IPS-15b (cell line): ENCODE data around the gene HAPLN3.

ENCODE experiments used
- H3K27me3 ChIP-seq: one replicate; pipeline ENCODE4 v1.6.1; 2013; ENCODE audit warnings: low read length; ENCODE audit not compliant: control insufficient read depth, insufficient read depth
- H3K36me3 ChIP-seq: one replicate; pipeline ENCODE4 v1.6.1; 2013; ENCODE audit warnings: low read length; ENCODE audit not compliant: control insufficient read depth, insufficient read depth
- H3K4me1 ChIP-seq: one replicate; pipeline ENCODE4 v1.6.1; 2013; ENCODE audit warnings: mild to moderate bottlenecking, low read length; ENCODE audit not compliant: control insufficient read depth, insufficient read depth
- H3K4me3 ChIP-seq: one replicate; pipeline ENCODE4 v1.5.1; 2013; ENCODE audit warnings: low read depth, low read length
- H3K9ac ChIP-seq: one replicate; pipeline ENCODE4 v1.6.1; 2013; ENCODE audit warnings: low read depth, mild to moderate bottlenecking, low read length
- H3K9me3 ChIP-seq: one replicate; pipeline ENCODE4 v1.6.1; 2013; ENCODE audit warnings: mild to moderate bottlenecking, low read length; ENCODE audit not compliant: control insufficient read depth, insufficient read depth

The HAPLN3 gene

GRCh38 chr15:88887068-88887580 lies 8.2 kb downstream of the HAPLN3 start:
- no peaks in the 10 kb centered on the region for H3K9me3 ChIP-seq
- H3K4me1 ChIP-seq: peaks cover 4% of the 10 kb centered on the region
- no peak overlapping the region for H3K4me3 ChIP-seq
- H3K27me3 ChIP-seq: no peaks in the 10 kb centered on the region
- H3K9ac ChIP-seq: no peak overlapping the region
- H3K36me3 ChIP-seq: no peaks in the 10 kb centered on the region

- H3K36me3 ChIP-seq: peaks cover 14% of the 10 kb centered on the region
- H3K27me3 ChIP-seq: no peaks in the 10 kb centered on the region
- no peaks in the 10 kb centered on the region for H3K9me3 ChIP-seq
- peaks cover 4% of the 10 kb centered on the region for H3K4me1 ChIP-seq
- no peak overlapping the region for H3K9ac ChIP-seq
- H3K4me3 ChIP-seq: no peak overlapping the region
These were observed 12.6 kb downstream of the HAPLN3 start for GRCh38 chr15:88882785-88883184.

DNA sequence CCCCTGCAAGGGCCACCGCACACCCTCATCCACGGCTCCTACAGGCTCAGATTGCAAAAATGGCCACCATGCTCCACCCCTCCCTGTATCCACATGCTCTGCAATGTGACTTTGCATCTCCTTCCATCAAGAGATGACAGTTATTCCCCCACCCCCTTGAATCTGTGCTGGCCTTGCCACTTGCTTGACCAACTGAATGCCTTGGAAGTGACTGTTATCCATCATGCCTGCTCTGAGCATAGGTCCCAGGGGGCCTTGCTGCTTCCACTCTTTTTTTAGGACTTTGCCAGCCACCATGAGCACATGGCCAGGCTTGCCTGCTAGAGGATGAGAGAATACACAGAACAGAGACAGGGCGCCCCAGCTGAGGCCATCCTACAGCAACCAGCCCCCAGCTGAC lies 13.6 kb downstream of the HAPLN3 start:
- no peaks in the 10 kb centered on the region for H3K9me3 ChIP-seq
- no peak overlapping the region for H3K9ac ChIP-seq
- no peaks in the 10 kb centered on the region for H3K27me3 ChIP-seq
- no peak overlapping the region for H3K4me3 ChIP-seq
- H3K4me1 ChIP-seq: peaks cover 4% of the 10 kb centered on the region
- peaks cover 14% of the 10 kb centered on the region for H3K36me3 ChIP-seq

DNA sequence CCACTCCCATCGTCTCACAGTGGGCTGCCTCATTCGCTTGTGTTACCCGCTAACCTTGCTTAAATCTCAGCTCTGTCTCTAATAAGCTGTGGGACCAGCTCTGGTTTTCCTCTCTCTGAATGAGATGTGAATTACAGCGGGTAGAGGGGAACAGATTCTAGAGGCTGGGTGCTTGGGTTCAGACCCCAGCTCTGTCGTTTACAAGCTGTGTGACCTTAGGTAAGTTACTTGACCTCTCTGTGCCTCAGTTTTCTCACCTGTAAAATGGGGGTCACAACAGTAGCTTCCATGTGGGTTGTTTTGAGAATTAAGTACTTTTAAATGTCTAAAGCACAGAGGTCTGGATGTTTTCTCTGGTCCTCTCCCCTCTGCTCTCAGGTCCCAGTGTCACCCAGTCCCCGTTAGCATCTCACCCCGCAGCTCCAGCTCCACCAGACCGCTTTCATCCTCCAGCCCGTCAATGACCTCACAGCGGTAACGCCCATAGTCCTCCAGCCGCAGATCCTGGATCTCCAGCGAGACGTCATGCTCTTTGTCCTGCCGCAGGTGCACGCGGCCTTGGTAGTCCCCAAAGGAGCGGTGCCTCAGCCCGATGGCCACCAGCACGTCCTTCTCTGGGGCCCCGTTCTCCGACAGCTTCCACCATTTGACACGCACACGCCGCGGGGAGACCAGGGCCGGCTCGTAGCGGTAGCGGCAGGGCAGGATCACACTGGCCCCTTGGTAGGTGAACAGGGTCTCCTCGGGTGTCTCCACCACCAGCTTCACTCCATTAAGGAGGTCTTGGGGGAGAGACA lies 14.2 kb downstream of the HAPLN3 start:
- Histone ChIP-seq H3K27me3 (no peaks in the 10 kb centered on the region), H3K9me3 (no peaks in the 10 kb centered on the region), H3K4me3 (no peak overlapping the region), H3K9ac (no peak overlapping the region), H3K36me3 (peaks cover 14% of the 10 kb centered on the region), H3K4me1 (peaks cover 4% of the 10 kb centered on the region)

- H3K36me3 ChIP-seq: peaks cover 14% of the 10 kb centered on the region
- no peaks in the 10 kb centered on the region for H3K4me1 ChIP-seq
- H3K9ac ChIP-seq: no peak overlapping the region
- H3K4me3 ChIP-seq: no peak overlapping the region
- no peaks in the 10 kb centered on the region for H3K9me3 ChIP-seq
- no peaks in the 10 kb centered on the region for H3K27me3 ChIP-seq
These were observed 16.6 kb downstream of the HAPLN3 start for GRCh38 chr15:88878720-88879184.

GRCh38 chr15:88877906-88878305 lies 17.4 kb downstream of the HAPLN3 start:
- H3K4me1 ChIP-seq: no peaks in the 10 kb centered on the region
- H3K27me3 ChIP-seq: no peaks in the 10 kb centered on the region
- no peak overlapping the region for H3K9ac ChIP-seq
- H3K9me3 ChIP-seq: no peaks in the 10 kb centered on the region
- H3K36me3 ChIP-seq: peaks cover 14% of the 10 kb centered on the region
- no peak overlapping the region for H3K4me3 ChIP-seq

GRCh38 chr15:88877415-88877814 lies 17.9 kb downstream of the HAPLN3 start:
- Histone ChIP-seq H3K36me3 (peaks cover 14% of the 10 kb centered on the region), H3K9me3 (no peaks in the 10 kb centered on the region), H3K9ac (no peak overlapping the region), H3K4me1 (no peaks in the 10 kb centered on the region), H3K27me3 (no peaks in the 10 kb centered on the region), H3K4me3 (no peak overlapping the region)

DNA sequence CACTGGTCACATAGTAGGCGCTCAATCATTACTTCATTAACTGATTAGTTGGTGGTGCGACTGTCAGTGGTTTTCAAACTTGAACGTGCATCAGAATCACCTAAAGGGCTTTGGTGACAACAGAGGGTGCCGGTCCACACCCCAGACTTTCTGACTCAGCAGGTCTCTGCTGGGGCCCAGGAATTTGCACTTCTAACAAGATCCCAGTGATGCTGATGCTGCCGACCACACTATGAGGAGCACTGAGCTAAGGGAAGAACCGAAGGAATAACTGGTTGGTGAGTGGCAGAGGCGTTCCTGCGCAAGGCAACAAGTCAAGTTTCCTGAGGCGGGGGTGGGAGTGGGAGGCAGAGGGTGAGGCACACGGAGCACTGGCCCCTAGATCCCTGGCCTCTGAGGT lies 18.8 kb downstream of the HAPLN3 start:
- Histone ChIP-seq H3K9me3 (no peaks in the 10 kb centered on the region), H3K9ac (no peak overlapping the region), H3K36me3 (peaks cover 14% of the 10 kb centered on the region), H3K4me1 (no peaks in the 10 kb centered on the region), H3K4me3 (no peak overlapping the region), H3K27me3 (no peaks in the 10 kb centered on the region)

DNA sequence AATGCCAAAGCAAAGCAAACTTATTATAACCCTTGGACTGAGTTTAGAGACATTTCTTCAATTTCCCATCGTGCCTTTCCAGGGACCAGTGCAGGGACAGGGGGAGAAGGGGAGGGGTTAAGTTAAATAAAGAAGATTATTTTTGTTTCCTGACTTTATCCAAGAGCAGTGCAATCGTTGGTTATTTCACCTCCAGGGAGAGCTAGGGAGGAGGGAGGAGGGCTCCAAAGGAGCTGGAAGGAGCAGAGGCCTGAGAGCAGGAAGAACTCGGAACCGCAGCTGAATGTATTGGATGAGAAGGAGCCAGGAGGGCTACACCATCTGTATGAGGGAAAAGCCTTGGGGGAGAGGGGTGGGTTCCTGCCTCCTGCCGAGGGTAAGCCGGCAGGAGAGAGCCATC lies 20.7 kb downstream of the HAPLN3 start:
- no peaks in the 10 kb centered on the region for H3K4me1 ChIP-seq
- H3K4me3 ChIP-seq: no peak overlapping the region
- H3K27me3 ChIP-seq: no peaks in the 10 kb centered on the region
- H3K9ac ChIP-seq: no peak overlapping the region
- no peaks in the 10 kb centered on the region for H3K9me3 ChIP-seq
- peaks cover 8% of the 10 kb centered on the region for H3K36me3 ChIP-seq

DNA sequence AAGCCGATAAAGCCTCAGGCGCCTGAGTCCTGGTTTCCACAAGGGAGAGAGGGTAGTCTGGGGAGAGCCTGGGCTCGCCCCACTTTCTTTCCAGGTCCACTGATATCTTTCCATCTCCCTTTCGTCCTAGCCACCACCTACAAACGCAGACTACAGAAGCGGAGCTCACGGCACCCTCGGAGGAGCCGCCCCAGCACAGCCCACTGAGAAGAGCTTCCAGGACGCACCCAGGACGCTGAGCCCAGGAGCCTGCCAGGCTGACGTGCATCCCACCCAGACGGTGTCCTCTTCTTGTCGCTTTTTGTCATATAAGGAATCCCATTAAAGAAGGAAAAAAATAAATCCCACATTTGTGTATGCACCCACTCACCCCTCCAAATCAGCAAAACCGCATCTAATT lies 21.1 kb downstream of the HAPLN3 start:
- Histone ChIP-seq H3K4me1 (no peaks in the 10 kb centered on the region), H3K4me3 (no peak overlapping the region), H3K9ac (no peak overlapping the region), H3K9me3 (no peaks in the 10 kb centered on the region), H3K36me3 (peaks cover 8% of the 10 kb centered on the region), H3K27me3 (no peaks in the 10 kb centered on the region)

- H3K4me3 ChIP-seq: no peak overlapping the region
- H3K9me3 ChIP-seq: no peaks in the 10 kb centered on the region
- H3K9ac ChIP-seq: no peak overlapping the region
- no peaks in the 10 kb centered on the region for H3K4me1 ChIP-seq
- H3K36me3 ChIP-seq: peaks cover 8% of the 10 kb centered on the region
- no peaks in the 10 kb centered on the region for H3K27me3 ChIP-seq
These were observed 21.6 kb downstream of the HAPLN3 start for GRCh38 chr15:88873786-88874185.

- Histone ChIP-seq H3K4me3 (no peak overlapping the region), H3K36me3 (no peaks in the 10 kb centered on the region), H3K27me3 (no peaks in the 10 kb centered on the region), H3K9ac (no peak overlapping the region), H3K4me1 (no peaks in the 10 kb centered on the region), H3K9me3 (no peaks in the 10 kb centered on the region)
These were observed 22.6 kb downstream of the HAPLN3 start for GRCh38 chr15:88872706-88873105.
